Measurements from ENCODE around the gene RUNX2.

RUNX2 gene

GRCh38 chr6:45527210-45527609 is 199.1 kb downstream of the RUNX2 start:
- no peaks in the 10 kb centered on the region for H3K27me3 ChIP-seq (ENCODE audit: control insufficient read depth, insufficient read depth, low read length)
- H3K36me3 ChIP-seq (ENCODE audit: control insufficient read depth, insufficient read depth, low read length), result no peaks in the 10 kb centered on the region
- H3K9me3 ChIP-seq (ENCODE audit: control insufficient read depth, insufficient read depth, low read depth, low read length), result no peaks in the 10 kb centered on the region
- peaks cover 6% of the 10 kb centered on the region for H3K4me1 ChIP-seq (ENCODE audit: control insufficient read depth, insufficient read depth, low read length)
- H3K27ac ChIP-seq (ENCODE audit: low read depth, low read length), result no peak overlapping the region
- no peak overlapping the region for H3K9ac ChIP-seq (ENCODE audit: low read length)
- H3K4me3 ChIP-seq (ENCODE audit: low read depth, low read length), result no peak overlapping the region

GRCh38 chr6:45531999-45532595 is 204.0 kb downstream of the RUNX2 start:
- Histone ChIP-seq H3K9ac (ENCODE audit: low read length) (no peak overlapping the region), H3K27ac (ENCODE audit: low read depth, low read length) (no peak overlapping the region), H3K36me3 (ENCODE audit: control insufficient read depth, insufficient read depth, low read length) (no peaks in the 10 kb centered on the region), H3K4me1 (ENCODE audit: control insufficient read depth, insufficient read depth, low read length) (no peaks in the 10 kb centered on the region), H3K4me3 (ENCODE audit: low read depth, low read length) (no peak overlapping the region), H3K9me3 (ENCODE audit: control insufficient read depth, insufficient read depth, low read depth, low read length) (no peaks in the 10 kb centered on the region), H3K27me3 (ENCODE audit: control insufficient read depth, insufficient read depth, low read length) (peaks cover 6% of the 10 kb centered on the region)

- H3K27me3 ChIP-seq (ENCODE audit: control insufficient read depth, insufficient read depth, low read length), result peaks cover 6% of the 10 kb centered on the region
- no peaks in the 10 kb centered on the region for H3K36me3 ChIP-seq (ENCODE audit: control insufficient read depth, insufficient read depth, low read length)
- H3K9me3 ChIP-seq (ENCODE audit: control insufficient read depth, insufficient read depth, low read depth, low read length), result no peaks in the 10 kb centered on the region
- no peak overlapping the region for H3K4me3 ChIP-seq (ENCODE audit: low read depth, low read length)
- H3K4me1 ChIP-seq (ENCODE audit: control insufficient read depth, insufficient read depth, low read length), result no peaks in the 10 kb centered on the region
- no peak overlapping the region for H3K9ac ChIP-seq (ENCODE audit: low read length)
- H3K27ac ChIP-seq (ENCODE audit: low read depth, low read length), result no peak overlapping the region
These were observed 204.6 kb downstream of the RUNX2 start for GRCh38 chr6:45532721-45533210.

- H3K36me3 ChIP-seq (ENCODE audit: control insufficient read depth, insufficient read depth, low read length), result no peaks in the 10 kb centered on the region
- H3K27ac ChIP-seq (ENCODE audit: low read depth, low read length), result no peak overlapping the region
- no peaks in the 10 kb centered on the region for H3K4me1 ChIP-seq (ENCODE audit: control insufficient read depth, insufficient read depth, low read length)
These were observed 205.3 kb downstream of the RUNX2 start for GRCh38 chr6:45533386-45533785.

GRCh38 chr6:45535933-45536332 is 207.8 kb downstream of the RUNX2 start:
- H3K36me3 ChIP-seq (ENCODE audit: control insufficient read depth, insufficient read depth, low read length), result no peaks in the 10 kb centered on the region
- no peaks in the 10 kb centered on the region for H3K4me1 ChIP-seq (ENCODE audit: control insufficient read depth, insufficient read depth, low read length)
- H3K9me3 ChIP-seq (ENCODE audit: control insufficient read depth, insufficient read depth, low read depth, low read length), result no peaks in the 10 kb centered on the region
- H3K27ac ChIP-seq (ENCODE audit: low read depth, low read length), result no peak overlapping the region
- H3K4me3 ChIP-seq (ENCODE audit: low read depth, low read length), result no peak overlapping the region
- H3K27me3 ChIP-seq (ENCODE audit: control insufficient read depth, insufficient read depth, low read length), result peaks cover 6% of the 10 kb centered on the region
- H3K9ac ChIP-seq (ENCODE audit: low read length), result no peak overlapping the region

More at GRCh38 chr6:45533386-45533785, 205.3 kb downstream of the RUNX2 start:
- Histone ChIP-seq H3K9ac (ENCODE audit: low read length) (no peak overlapping the region), H3K27me3 (ENCODE audit: control insufficient read depth, insufficient read depth, low read length) (peaks cover 6% of the 10 kb centered on the region), H3K9me3 (ENCODE audit: control insufficient read depth, insufficient read depth, low read depth, low read length) (no peaks in the 10 kb centered on the region), H3K4me3 (ENCODE audit: low read depth, low read length) (no peak overlapping the region)

GRCh38 chr6:45537539-45537938 is 209.4 kb downstream of the RUNX2 start:
- no peaks in the 10 kb centered on the region for H3K9me3 ChIP-seq (ENCODE audit: control insufficient read depth, insufficient read depth, low read depth, low read length)
- no peak overlapping the region for H3K27ac ChIP-seq (ENCODE audit: low read depth, low read length)
- H3K36me3 ChIP-seq (ENCODE audit: control insufficient read depth, insufficient read depth, low read length), result no peaks in the 10 kb centered on the region
- no peak overlapping the region for H3K9ac ChIP-seq (ENCODE audit: low read length)
- peaks cover 6% of the 10 kb centered on the region for H3K27me3 ChIP-seq (ENCODE audit: control insufficient read depth, insufficient read depth, low read length)
- no peak overlapping the region for H3K4me3 ChIP-seq (ENCODE audit: low read depth, low read length)
- H3K4me1 ChIP-seq (ENCODE audit: control insufficient read depth, insufficient read depth, low read length), result no peaks in the 10 kb centered on the region

GRCh38 chr6:45538641-45539547 is 210.8 kb downstream of the RUNX2 start:
- Histone ChIP-seq H3K9me3 (ENCODE audit: control insufficient read depth, insufficient read depth, low read depth, low read length) (no peaks in the 10 kb centered on the region), H3K9ac (ENCODE audit: low read length) (no peak overlapping the region), H3K4me3 (ENCODE audit: low read depth, low read length) (no peak overlapping the region), H3K27ac (ENCODE audit: low read depth, low read length) (no peak overlapping the region), H3K27me3 (ENCODE audit: control insufficient read depth, insufficient read depth, low read length) (peaks cover 6% of the 10 kb centered on the region), H3K4me1 (ENCODE audit: control insufficient read depth, insufficient read depth, low read length) (no peaks in the 10 kb centered on the region), H3K36me3 (ENCODE audit: control insufficient read depth, insufficient read depth, low read length) (no peaks in the 10 kb centered on the region)

- H3K27ac ChIP-seq (ENCODE audit: low read depth, low read length), result no peak overlapping the region
- H3K36me3 ChIP-seq (ENCODE audit: control insufficient read depth, insufficient read depth, low read length), result no peaks in the 10 kb centered on the region
- H3K9ac ChIP-seq (ENCODE audit: low read length), result no peak overlapping the region
- H3K9me3 ChIP-seq (ENCODE audit: control insufficient read depth, insufficient read depth, low read depth, low read length), result no peaks in the 10 kb centered on the region
- no peaks in the 10 kb centered on the region for H3K4me1 ChIP-seq (ENCODE audit: control insufficient read depth, insufficient read depth, low read length)
- H3K4me3 ChIP-seq (ENCODE audit: low read depth, low read length), result no peak overlapping the region
- no peaks in the 10 kb centered on the region; the same call in 1 of the 2 replicates for H3K27me3 ChIP-seq (ENCODE audit: control insufficient read depth, insufficient read depth, low read length)
These were observed 212.3 kb downstream of the RUNX2 start for GRCh38 chr6:45540375-45540920.

- no peak overlapping the region for H3K27ac ChIP-seq (ENCODE audit: low read depth, low read length)
- H3K9ac ChIP-seq (ENCODE audit: low read length), result no peak overlapping the region
- no peaks in the 10 kb centered on the region for H3K27me3 ChIP-seq (ENCODE audit: control insufficient read depth, insufficient read depth, low read length)
- no peak overlapping the region for H3K4me3 ChIP-seq (ENCODE audit: low read depth, low read length)
- no peaks in the 10 kb centered on the region for H3K9me3 ChIP-seq (ENCODE audit: control insufficient read depth, insufficient read depth, low read depth, low read length)
- no peaks in the 10 kb centered on the region for H3K4me1 ChIP-seq (ENCODE audit: control insufficient read depth, insufficient read depth, low read length)
- no peaks in the 10 kb centered on the region for H3K36me3 ChIP-seq (ENCODE audit: control insufficient read depth, insufficient read depth, low read length)
These were observed 213.8 kb downstream of the RUNX2 start for GRCh38 chr6:45541934-45542333.

- Histone ChIP-seq H3K27ac (ENCODE audit: low read depth, low read length) (no peak overlapping the region), H3K36me3 (ENCODE audit: control insufficient read depth, insufficient read depth, low read length) (no peaks in the 10 kb centered on the region), H3K4me3 (ENCODE audit: low read depth, low read length) (no peak overlapping the region), H3K9ac (ENCODE audit: low read length) (no peak overlapping the region), H3K27me3 (ENCODE audit: control insufficient read depth, insufficient read depth, low read length) (no peaks in the 10 kb centered on the region), H3K9me3 (ENCODE audit: control insufficient read depth, insufficient read depth, low read depth, low read length) (no peaks in the 10 kb centered on the region), H3K4me1 (ENCODE audit: control insufficient read depth, insufficient read depth, low read length) (no peaks in the 10 kb centered on the region)
These were observed 215.4 kb downstream of the RUNX2 start for GRCh38 chr6:45543298-45544235.

Data from HUES6 (cell line).